GM18526 (cell line): ENCODE data around the gene RAB27A.

Experiments used
- POLR2A ChIP-seq: IDR thresholded peaks from 3 replicates; pipeline ENCODE4 v1.6.1; 2011; ENCODE audit not compliant: insufficient read length; ENCODE audit errors: extremely low read depth

The RAB27A gene

GRCh38 chr15:55257012-55257670 lies 32.5 kb downstream of the RAB27A start:
- no peak for TF ChIP-seq POLR2A

- no peak for TF ChIP-seq POLR2A
These were observed 33.2 kb downstream of the RAB27A start for GRCh38 chr15:55256281-55257011.

GRCh38 chr15:55255714-55256113 lies 33.9 kb downstream of the RAB27A start:
- TF ChIP-seq POLR2A: no peak

GRCh38 chr15:55254916-55255679 lies 34.5 kb downstream of the RAB27A start:
- no peak for TF ChIP-seq POLR2A

- no peak for TF ChIP-seq POLR2A
These were observed 36.0 kb downstream of the RAB27A start for GRCh38 chr15:55253580-55253979.

GRCh38 chr15:55250941-55251340 lies 38.7 kb downstream of the RAB27A start:
- no peak for TF ChIP-seq POLR2A

- TF ChIP-seq POLR2A: no peak
These were observed 39.2 kb downstream of the RAB27A start for GRCh38 chr15:55250392-55250791.

GRCh38 chr15:55248895-55249294 lies 40.7 kb downstream of the RAB27A start:
- no peak for TF ChIP-seq POLR2A

GRCh38 chr15:55247766-55248427 lies 41.7 kb downstream of the RAB27A start:
- no peak for TF ChIP-seq POLR2A

GRCh38 chr15:55247311-55247710 lies 42.3 kb downstream of the RAB27A start:
- no peak for TF ChIP-seq POLR2A

- TF ChIP-seq POLR2A: no peak
These were observed 43.0 kb downstream of the RAB27A start for GRCh38 chr15:55246567-55246966.

- no peak for TF ChIP-seq POLR2A
These were observed 44.6 kb downstream of the RAB27A start for GRCh38 chr15:55245059-55245458.

GRCh38 chr15:55241891-55242290 lies 47.7 kb downstream of the RAB27A start:
- no peak for TF ChIP-seq POLR2A

GRCh38 chr15:55241186-55241585 lies 48.4 kb downstream of the RAB27A start:
- TF ChIP-seq POLR2A: no peak

- no peak for TF ChIP-seq POLR2A
These were observed 49.4 kb downstream of the RAB27A start for GRCh38 chr15:55240125-55240760.
